K562 (cell line): Measurements from ENCODE around the gene HCFC1R1. TPM values are rescaled to one million over a fixed set of nuclear protein-coding genes. Genes with fewer than 3 reads are reported as not detected.

ENCODE experiments used
- ATAC-seq: fragments of 200-7000 bp; cut with Tn5 transposase; 3 replicates; pipeline ENCODE4 v1.9.1; 2020; ENCODE audit warnings: moderate library complexity
- BruUV-seq: library from RNA; stranded (reverse); fragments of 400-500 nt; replicated peaks from 2 replicates; lab custom pipeline; 2021; lab: Mats Ljungman, UMichigan
- CTCF ChIA-PET: fragments of 300-600 bp; formaldehyde crosslinking; extraction: SDS; loops from one replicate; lab custom pipeline; 2021; ENCODE audit warnings: low intra/inter-chr PET ratio; lab: Yijun Ruan, JAX
- POLR2A ChIA-PET: fragments of 300-600, 350-650 bp; sonication (Branson Sonifier 250); formaldehyde crosslinking; extraction: SDS; loops from one replicate; lab custom pipeline; 2021; ENCODE audit warnings: antibody characterized with exemption, inconsistent platforms; lab: Yijun Ruan, JAX
- DNase-seq, 4 experiments: peaks; one replicate each; pipeline versions ENCODE4 v3.0.0 to v3.0.0-alpha.2; 2011 to 2018; ENCODE audit warnings: low spot score in 3 of 4, mixed read lengths in 3 of 4; ENCODE audit errors: extremely low read depth in 1 of 4
- FAIRE-seq: peaks from 2 replicates; lab custom pipeline; 2011; peaks lifted over from hg19 to GRCh38; lab: Jason Lieb, UNC
- H2AFZ ChIP-seq: 2 replicates; pipeline ENCODE4 v1.6.0; 2011; ENCODE audit warnings: low read depth, low read length, control low read depth, inconsistent platforms
- H3K27ac ChIP-seq: fragments of 200-600 bp; 3 replicates; pipeline ENCODE4 v1.8.0; 2011; ENCODE audit warnings: low read depth, mild to moderate bottlenecking, control low read depth, inconsistent platforms, low read length, moderate library complexity, mixed read lengths; ENCODE audit errors: extremely low read depth
- H3K27me3 ChIP-seq, 2 experiments: fragments of 300-600 bp in 1 of 2; 2 replicates in 1 of 2; 3 replicates in 1 of 2; pipeline versions ENCODE4 v1.6.0 to v1.8.0; 2011; ENCODE audit warnings: inconsistent platforms in 2 of 2, low read length in 2 of 2, mild to moderate bottlenecking in 1 of 2, mixed read lengths in 1 of 2, moderate library complexity in 1 of 2; ENCODE audit not compliant: control insufficient read depth in 2 of 2, insufficient read depth in 2 of 2
- H3K36me3 ChIP-seq: fragments of 300-600 bp; 3 replicates; pipeline ENCODE4 v1.8.0; 2011; ENCODE audit warnings: mild to moderate bottlenecking, low read length, inconsistent platforms; ENCODE audit not compliant: control insufficient read depth, insufficient read depth
- H3K4me1 ChIP-seq, 2 experiments: fragments of 200-600 bp in 1 of 2; replicated peaks in 1 of 2; 2 replicates in 1 of 2; 3 replicates in 1 of 2; pipeline versions ENCODE4 v1.5.1 to v1.8.0; 2011; ENCODE audit warnings: inconsistent platforms in 2 of 2, low read length in 2 of 2, mild to moderate bottlenecking in 1 of 2, mixed read lengths in 1 of 2, moderate library complexity in 1 of 2; ENCODE audit not compliant: control insufficient read depth in 2 of 2, insufficient read depth in 2 of 2
- H3K4me2 ChIP-seq: 2 replicates; pipeline ENCODE4 v1.6.1; 2011; ENCODE audit warnings: low read length, control low read depth, inconsistent platforms, mixed read lengths; ENCODE audit not compliant: insufficient read depth
- H3K4me3 ChIP-seq: fragments of 200-600 bp; sonication (generic), shearing (Covaris generic); 2 replicates; pipeline ENCODE4 v1.5.1; 2016; ENCODE audit warnings: control low read depth, inconsistent platforms
- H3K79me2 ChIP-seq: fragments of 200-600 bp; 3 replicates; pipeline ENCODE4 v1.8.0; 2011; ENCODE audit warnings: low read length, inconsistent platforms; ENCODE audit not compliant: control insufficient read depth, insufficient read depth
- H3K9ac ChIP-seq, 2 experiments: 2 replicates each; pipeline versions ENCODE4 v1.6.0 to v1.6.1; 2011; ENCODE audit warnings: low read depth in 2 of 2, low read length in 2 of 2, control low read depth in 1 of 2, inconsistent platforms in 1 of 2, mild to moderate bottlenecking in 1 of 2, mixed read lengths in 1 of 2; ENCODE audit not compliant: insufficient read depth in 1 of 2
- H3K9me1 ChIP-seq: one replicate; pipeline ENCODE4 v1.6.0; 2011; ENCODE audit warnings: inconsistent platforms, mild to moderate bottlenecking, low read length, moderate library complexity; ENCODE audit not compliant: control insufficient read depth, insufficient read depth
- H3K9me3 ChIP-seq: replicated peaks from 2 replicates; pipeline ENCODE4 v1.5.1; 2011; ENCODE audit warnings: low read depth, low read length, inconsistent platforms; ENCODE audit not compliant: control insufficient read depth, insufficient read depth
- H4K20me1 ChIP-seq: replicated peaks from 2 replicates; pipeline ENCODE4 v1.6.1; 2011; ENCODE audit warnings: low read length, inconsistent platforms, mixed read lengths; ENCODE audit not compliant: control insufficient read depth, insufficient read depth
- CBX1 ChIP-seq: sonication (generic); IDR thresholded peaks from 2 replicates; pipeline ENCODE4 v1.6.1; 2016; ENCODE audit warnings: antibody characterized with exemption, low read depth, mild to moderate bottlenecking
- CLOCK ChIP-seq: fragments of 250-450 bp; sonication (Bioruptor Pico); IDR thresholded peaks from 2 replicates; pipeline ENCODE4 v1.4.0; 2020; ENCODE audit warnings: mild to moderate bottlenecking, moderate library complexity, borderline replicate concordance
- NR2C1 ChIP-seq, 2 experiments: fragments of 450-650 bp; IDR thresholded peaks; 2 replicates each; pipeline ENCODE4 v1.6.1; 2017; ENCODE audit warnings: mild to moderate bottlenecking in 2 of 2, antibody characterized with exemption in 1 of 2, inconsistent platforms in 1 of 2, missing compliant biosample characterization in 1 of 2, missing genetic modification characterization in 1 of 2
- POLR2H ChIP-seq: IDR thresholded peaks from 2 replicates; pipeline ENCODE4 v1.6.1; 2016; ENCODE audit warnings: missing genetic modification characterization, low read depth, mild to moderate bottlenecking, control low read depth, missing compliant biosample characterization, moderate library complexity
- PPARD ChIP-seq: fragments of 250-450 bp; sonication (Bioruptor Pico); IDR thresholded peaks from 2 replicates; pipeline ENCODE4 v1.8.0; 2022; ENCODE audit warnings: inconsistent platforms, mild to moderate bottlenecking, moderate library complexity
- ZFP36 ChIP-seq: fragments of 150-350 bp; IDR thresholded peaks from 2 replicates; pipeline ENCODE4 v1.6.1; 2018; ENCODE audit warnings: low read length, low read depth; ENCODE audit not compliant: partially characterized antibody
- ZNF280B ChIP-seq: fragments of 250-450 bp; sonication (Bioruptor Pico); IDR thresholded peaks from 2 replicates; pipeline ENCODE4 v1.5.1; 2021; ENCODE audit warnings: mild to moderate bottlenecking
- WGBS: fragments of 100-300 bp; shearing (Covaris generic); methylation state at CpG from one replicate; pipeline ENCODE4 v1.1.6; 2016; ENCODE audit warnings: low coverage, mixed read lengths; ENCODE audit not compliant: insufficient coverage; ENCODE audit errors: missing lambda C conversion rate; 5-methylcytosine and 5-hydroxymethylcytosine counted together
- in situ Hi-C: fragments of 300-500 bp; cut with MboI; formaldehyde crosslinking; loops from 4 replicates; pipeline ENCODE4 v1.15.0; 2018; ENCODE audit warnings: inconsistent platforms, mixed read lengths
- intact Hi-C: fragments of 100-400 bp; cut with micrococcal nuclease; formaldehyde crosslinking; loops from 2 replicates; pipeline ENCODE4 v1.14.2; 2022
- polyA plus RNA-seq, 8 experiments: library from polyadenylated mRNA; depleted of rRNA in 4 of 8; stranded (reverse) in 5 of 8; unstranded in 3 of 8; fragments of >200 nt; fragmentation: Nextera tagmentation in 2 of 8; fragmentation: Illumina TruSeq in 1 of 8; extraction: Ambion mirVana in 2 of 8; extraction: Trizol in 1 of 8; gene quantifications; 2 replicates each; pipeline versions ENCODE4 v1.2.1 to v1.2.3, GENCODE V29; 2011 to 2014; ENCODE audit warnings: inconsistent platforms in 1 of 8, missing spikeins in 1 of 8
- total RNA-seq, 7 experiments: library from RNA; depleted of rRNA in 6 of 7; stranded (reverse); fragments of >200 nt in 6 of 7; fragmentation: Illumina TruSeq in 2 of 7; extraction: Trizol in 2 of 7; gene quantifications; 2 replicates each; pipeline versions ENCODE4 v1.2.1 to v1.2.3, GENCODE V29; 2011 to 2021; ENCODE audit warnings: low replicate concordance in 1 of 7

HCFC1R1 gene
- total and polyA plus RNA-seq, 9 of the 15 experiments (the other 6 are each of a cell fraction or from before 2014, with no cell fraction given) = 2.2 to 29.0 (median 11.2) TPM

DNA sequence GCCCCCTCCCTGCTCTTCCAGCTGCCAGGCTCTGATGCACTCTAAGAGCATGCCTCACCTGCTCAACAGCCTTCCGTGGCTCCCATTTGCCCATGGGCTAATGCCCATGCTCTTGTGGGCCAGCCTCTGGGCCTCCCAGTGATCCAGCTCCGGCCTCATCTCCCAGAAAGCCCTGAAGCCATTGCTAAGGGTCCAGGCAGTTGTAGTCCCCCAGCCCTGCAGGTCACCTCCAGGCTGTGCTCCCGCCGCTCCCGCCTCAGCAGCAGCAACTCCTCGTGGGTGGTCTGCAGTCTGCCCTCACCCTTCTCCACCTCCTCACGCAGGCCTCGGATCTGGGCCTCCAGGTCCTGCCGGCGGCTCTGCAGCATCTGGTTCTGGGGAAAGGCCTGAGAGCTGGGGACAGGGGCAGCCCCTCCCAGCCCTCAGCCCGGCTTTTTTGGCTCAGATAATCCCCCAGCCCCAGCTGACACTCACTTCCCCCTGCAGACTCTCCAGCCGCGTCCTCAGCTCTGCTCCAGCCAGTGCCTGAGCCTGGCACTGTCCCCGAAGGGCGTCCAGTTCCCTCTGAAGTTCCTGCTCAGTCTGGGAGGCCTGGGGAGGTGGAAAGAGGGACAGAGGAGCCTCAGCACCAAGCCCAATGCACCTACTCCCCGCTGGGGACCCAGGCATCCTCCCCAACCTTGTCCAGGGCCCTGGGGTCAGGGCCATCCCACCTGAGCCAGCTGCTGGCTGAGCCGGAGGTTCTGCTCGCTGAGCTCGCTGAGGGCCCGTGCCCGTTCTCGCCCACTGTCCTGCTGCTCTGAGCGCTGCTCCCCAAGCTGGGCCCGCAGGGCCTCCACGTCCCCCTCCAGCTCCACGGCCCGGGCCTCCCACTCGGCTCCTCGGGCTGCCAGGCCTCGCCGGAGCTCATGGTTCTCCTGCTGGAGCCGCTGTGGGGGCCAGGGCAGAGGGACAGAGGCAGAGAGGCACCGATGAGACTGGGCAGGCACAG, 6.8 kb upstream of the HCFC1R1 start:
- Histone ChIP-seq H3K79me2 (no peaks in the 10 kb centered on the region), H3K4me1 (peaks cover 15 to 55% of the 10 kb centered on the region in 2 experiments), H3K9me3 (no peaks in the 10 kb centered on the region), H3K9ac (peak overlapping the region in 1 of 2 experiments; percentile 89; a peak in 2 of 4 replicates), H3K27me3 (peaks cover 24 to 56% of the 10 kb centered on the region in 2 experiments; a peak in 4 of 5 replicates), H3K4me3 (no peak overlapping the region), H3K4me2 (no peak overlapping the region), H3K36me3 (peaks cover 20% of the 10 kb centered on the region; the same call in 2 of the 3 replicates), H3K9me1 (no peaks in the 10 kb centered on the region), H3K27ac (no peak overlapping the region), H4K20me1 (peaks cover 3% of the 10 kb centered on the region; the same call in 1 of the 2 replicates), H2AFZ (no peak overlapping the region)
- in situ Hi-C loops = no loop called here
- DNase-seq (no peak), FAIRE-seq (no peak), ATAC-seq (no peak)
- intact Hi-C loops = no loop called here
- ChIA-PET POLR2A (interaction anchor here (0.7 to 2.2 kb wide), 7 partner anchors 8 to 95 kb away, joined by 3 to 13 read pairs (median 4); partner anchors contain the start of genes HCFC1R1, MMP25 and THOC6), CTCF (interaction anchor here (0.5 to 1.6 kb wide), 2 partner anchors 29 to 34 kb away, joined by 3 to 6 read pairs; no protein-coding TSS in a partner anchor)
- TF ChIP-seq POLR2H (tag) (no peak), PPARD (CRISPR knock-in tag) (no peak), CBX1 (no peak), NR2C1 (IDR thresholded peaks at IDR 0.05) (no peak), NR2C1 (tag; IDR thresholded peaks at IDR 0.05) (no peak), ZNF280B (CRISPR knock-in tag) (no peak), ZFP36 (peak; percentile 12), CLOCK (CRISPR knock-in tag) (no peak)
- WGBS = 30% methylated on average over 27 of the region's 33 CpGs
- BruUV-seq = no TSS peak
